ENCODE data around the gene AGL.
A peak's percentile ranks its signal among the peaks of the same experiment; 100 is the strongest.
"Not testable (repeated sequence)": the region's sequence is repeated elsewhere in the genome, so short reads cannot be mapped to it uniquely, and the experiment has no call there.

AGL gene

DNA sequence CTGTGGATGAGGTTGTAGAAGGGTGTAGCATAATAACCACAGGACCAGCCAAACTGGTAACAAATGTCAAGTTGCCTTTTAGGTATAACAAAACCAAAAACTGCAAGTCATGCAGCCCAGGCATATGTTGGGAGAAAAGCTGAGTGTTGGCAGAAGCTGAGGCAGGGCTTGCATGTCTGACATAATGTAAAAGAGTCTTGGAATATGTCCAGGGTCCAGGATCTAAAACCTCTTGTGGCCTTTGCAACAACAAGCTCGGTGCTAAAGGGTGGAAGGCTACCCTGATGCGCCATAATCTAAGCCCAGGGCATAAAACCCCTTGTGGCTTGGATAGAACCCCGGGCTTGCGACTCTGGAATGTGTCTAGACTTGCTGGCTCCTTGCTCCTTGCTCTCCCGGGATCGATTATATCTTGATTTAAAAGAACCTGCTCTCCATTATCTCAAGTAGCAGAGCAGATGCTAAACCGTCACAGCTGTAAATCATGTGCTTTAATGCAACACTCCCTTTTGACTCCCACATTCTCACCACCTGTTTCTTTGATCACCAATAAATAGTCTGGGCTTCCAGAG is 93.1 kb downstream of the AGL start:
- no peak for DNase-seq (ENCODE audit: low read depth in 2 of 2)

- no peak for DNase-seq (ENCODE audit: low read depth in 2 of 2)
These were observed 94.0 kb downstream of the AGL start for GRCh38 chr1:99944192-99944591.

GRCh38 chr1:99945174-99945573 is 95.0 kb downstream of the AGL start:
- no peak for DNase-seq (ENCODE audit: low read depth in 2 of 2)

- no peak for DNase-seq (ENCODE audit: low read depth in 2 of 2)
These were observed 100.3 kb downstream of the AGL start for GRCh38 chr1:99950486-99950885.

DNA sequence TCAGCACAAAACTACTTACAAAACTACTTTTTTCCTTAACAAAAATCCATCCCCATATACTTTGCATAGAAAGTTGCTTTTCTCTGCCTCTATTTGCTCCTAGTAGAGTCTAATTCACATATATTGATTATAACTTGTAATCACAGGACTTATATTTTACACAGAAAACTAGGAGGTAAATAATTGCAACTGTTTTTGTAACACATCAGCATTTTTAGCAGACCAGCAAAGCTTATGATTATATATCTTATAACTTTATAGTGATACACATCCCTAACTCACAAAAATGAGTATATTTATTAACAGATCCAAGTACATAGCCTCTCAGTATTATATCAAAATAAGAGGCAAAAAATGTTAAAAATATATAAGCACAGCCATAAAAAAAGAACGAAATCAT is 102.4 kb downstream of the AGL start:
- DNase-seq (ENCODE audit: low read depth in 2 of 2) = no peak

DNA sequence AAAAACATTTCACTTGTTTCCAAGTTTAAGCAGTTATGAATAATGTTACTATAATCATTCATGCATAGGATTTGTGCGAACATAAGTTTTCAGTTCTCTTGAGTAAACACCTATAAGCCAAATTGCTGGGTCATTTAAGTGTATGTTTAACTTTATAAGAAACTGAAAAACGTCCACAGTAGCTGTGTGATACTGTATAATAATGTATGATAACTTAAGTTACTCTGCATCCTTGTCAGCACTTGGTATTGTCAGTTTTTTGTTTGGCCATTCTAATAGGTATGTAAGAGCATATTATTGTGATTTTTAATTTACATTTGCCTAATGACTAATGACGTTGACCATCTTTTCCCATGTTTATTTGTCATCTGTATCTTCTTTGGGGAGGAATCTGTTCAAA is 105.2 kb downstream of the AGL start:
- DNase-seq (ENCODE audit: low read depth in 2 of 2) = no peak

- no peak for DNase-seq (ENCODE audit: low read depth in 2 of 2)
These were observed 106.6 kb downstream of the AGL start for GRCh38 chr1:99956755-99957154.

DNA sequence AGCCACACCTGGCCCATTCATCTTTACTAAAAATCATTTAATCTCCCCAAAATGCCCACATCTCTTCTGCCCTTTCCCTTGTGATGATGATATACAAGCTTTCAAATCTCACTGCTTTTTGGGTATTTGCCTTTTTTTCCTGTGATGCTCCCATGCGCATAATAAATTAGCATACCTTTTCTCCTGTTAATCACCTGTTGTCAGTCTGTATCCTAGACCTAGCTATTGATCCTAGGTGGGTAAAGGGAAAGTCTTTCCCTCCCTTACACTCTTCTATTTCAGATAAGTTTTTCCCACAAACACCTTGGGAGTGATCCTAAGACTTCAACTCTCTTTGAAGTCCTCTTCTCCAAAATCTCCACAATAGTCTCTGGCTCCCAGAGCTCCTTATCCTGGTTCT is 107.7 kb downstream of the AGL start:
- DNase-seq (ENCODE audit: low read depth in 2 of 2) = no peak

DNA sequence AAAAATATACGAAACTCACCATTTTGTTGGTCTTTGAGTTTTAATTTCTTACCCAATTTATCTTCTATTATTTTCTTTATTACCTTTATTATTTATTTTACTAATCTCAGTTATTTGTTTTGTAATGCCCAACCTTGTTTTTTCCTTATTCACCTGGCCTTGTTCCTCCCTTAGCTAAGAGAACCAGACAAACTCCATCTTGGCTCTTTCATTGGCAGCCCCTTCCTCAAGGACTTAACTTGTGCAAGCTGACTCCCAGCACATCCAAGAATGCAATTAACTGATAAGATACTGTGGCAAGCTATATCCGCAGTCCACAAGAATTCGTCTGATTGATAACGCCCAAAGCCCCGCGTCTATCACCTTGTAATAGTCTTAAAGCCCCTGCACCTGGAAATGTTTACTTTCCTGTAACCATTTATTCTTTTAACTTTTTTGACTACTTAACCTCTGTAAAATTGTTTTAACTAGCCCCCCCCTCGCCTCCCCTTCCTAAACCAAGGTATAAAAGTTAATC is 109.1 kb downstream of the AGL start:
- not testable (repeated sequence) for DNase-seq (ENCODE audit: low read depth in 2 of 2)

DNA sequence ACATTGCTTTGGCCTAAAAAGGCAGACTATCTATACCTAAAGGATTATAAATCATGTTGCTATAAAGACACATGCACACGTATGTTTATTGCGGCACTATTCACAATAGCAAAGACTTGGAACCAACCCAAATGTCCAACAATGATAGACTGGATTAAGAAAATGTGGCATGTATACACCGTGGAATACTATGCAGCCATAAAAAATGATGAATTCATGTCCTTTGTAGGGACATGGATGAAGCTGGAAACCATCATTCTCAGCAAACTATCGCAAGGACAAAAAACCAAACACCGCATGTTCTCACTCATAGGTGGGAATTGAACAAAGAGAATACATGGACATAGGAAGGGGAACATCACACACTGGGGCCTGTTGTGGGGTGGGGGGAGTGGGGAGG is 110.1 kb downstream of the AGL start:
- DNase-seq (ENCODE audit: low read depth in 2 of 2) = not testable (repeated sequence)

DNA sequence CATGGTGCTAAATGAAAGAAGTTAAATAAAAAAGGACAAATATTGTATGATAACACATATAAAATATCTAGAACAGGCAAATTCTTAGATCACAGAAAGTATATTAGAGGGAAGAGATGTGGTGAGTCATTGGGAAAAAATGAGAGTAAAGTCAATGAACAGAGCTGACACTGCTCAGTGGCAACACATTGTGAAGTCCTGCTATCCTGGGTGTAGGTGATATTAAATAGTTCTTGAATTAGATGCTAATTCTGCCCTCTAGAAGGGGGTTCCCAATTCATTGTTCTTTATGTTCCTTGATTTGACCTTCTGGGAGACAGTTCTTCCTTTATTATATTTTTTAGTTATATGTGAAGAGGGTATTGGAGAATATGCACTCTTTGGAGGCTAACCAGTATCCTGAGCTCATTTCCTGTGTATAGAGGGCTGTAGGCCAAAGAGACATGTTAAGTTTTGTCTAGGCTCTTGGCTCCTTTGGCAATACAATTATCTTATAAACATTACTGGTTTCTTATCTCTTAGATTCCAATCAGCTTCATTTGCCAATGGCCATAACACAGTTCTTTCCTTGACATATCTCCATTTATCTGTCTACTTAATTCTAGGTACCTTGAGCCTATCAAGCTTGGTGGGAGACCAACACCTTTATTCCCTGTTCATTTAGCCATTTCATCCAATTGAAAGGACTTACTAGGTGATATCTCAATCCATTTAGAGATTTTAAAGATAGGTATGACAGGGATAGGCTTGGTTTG is 113.1 kb downstream of the AGL start:
- no peak for DNase-seq (ENCODE audit: low read depth in 2 of 2)

GRCh38 chr1:99964806-99965205 is 114.6 kb downstream of the AGL start:
- no peak for DNase-seq (ENCODE audit: low read depth in 2 of 2)

DNA sequence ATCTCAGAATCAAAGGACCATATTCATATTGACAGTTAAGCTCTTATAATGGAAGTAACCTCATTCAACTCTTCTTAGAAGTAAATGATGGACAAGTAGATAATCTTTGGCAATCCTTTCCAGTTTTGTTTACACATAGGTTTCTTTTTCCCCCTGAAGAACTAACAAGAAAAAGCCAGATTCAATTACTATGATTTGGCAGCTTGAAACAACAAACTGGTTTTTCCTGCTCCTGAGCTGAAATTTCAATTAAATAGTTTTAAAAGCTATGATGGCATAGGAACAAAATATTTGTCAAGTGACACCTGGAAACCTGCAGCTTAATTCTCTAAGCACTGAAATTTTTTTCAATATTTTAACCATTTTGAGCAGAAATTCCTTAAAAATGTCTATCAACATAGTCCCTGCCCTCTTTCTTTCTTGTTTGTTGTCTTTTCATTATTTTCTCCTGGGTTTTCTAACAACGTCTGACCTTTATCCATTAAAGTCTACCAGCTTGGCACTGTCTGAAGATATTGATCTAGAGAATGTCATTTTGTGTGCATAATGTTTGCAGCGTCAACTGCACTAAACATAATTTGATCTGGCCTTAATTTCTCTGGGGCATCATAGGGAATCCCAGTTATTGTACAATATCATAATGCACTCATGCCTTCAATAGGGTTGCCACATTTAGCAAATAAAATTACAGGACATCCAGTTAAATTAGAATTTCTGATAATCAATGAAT is 115.7 kb downstream of the AGL start:
- no peak for DNase-seq (ENCODE audit: low read depth in 2 of 2)

DNA sequence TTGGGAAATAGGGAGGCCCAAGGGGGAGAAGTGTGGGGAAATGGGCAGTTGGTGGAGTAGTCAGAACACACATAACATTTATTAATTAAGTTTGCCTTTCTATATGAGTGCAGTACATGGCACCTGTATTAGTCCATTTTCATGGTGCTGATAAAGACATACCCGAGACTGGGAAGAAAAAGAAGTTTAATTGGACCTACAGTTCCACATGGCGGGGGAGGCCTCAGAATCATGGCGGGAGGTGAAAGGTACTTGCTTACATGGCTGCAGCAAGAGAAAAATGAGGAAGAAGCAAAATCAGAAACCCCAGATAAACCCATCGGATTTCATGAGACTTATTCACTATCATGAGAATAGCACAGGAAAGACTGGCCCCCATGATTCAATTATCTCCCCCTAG is 118.1 kb downstream of the AGL start:
- DNase-seq (ENCODE audit: low read depth in 2 of 2) = no peak

- no peak for DNase-seq (ENCODE audit: low read depth in 2 of 2)
These were observed 119.1 kb downstream of the AGL start for GRCh38 chr1:99969260-99969728.

DNA sequence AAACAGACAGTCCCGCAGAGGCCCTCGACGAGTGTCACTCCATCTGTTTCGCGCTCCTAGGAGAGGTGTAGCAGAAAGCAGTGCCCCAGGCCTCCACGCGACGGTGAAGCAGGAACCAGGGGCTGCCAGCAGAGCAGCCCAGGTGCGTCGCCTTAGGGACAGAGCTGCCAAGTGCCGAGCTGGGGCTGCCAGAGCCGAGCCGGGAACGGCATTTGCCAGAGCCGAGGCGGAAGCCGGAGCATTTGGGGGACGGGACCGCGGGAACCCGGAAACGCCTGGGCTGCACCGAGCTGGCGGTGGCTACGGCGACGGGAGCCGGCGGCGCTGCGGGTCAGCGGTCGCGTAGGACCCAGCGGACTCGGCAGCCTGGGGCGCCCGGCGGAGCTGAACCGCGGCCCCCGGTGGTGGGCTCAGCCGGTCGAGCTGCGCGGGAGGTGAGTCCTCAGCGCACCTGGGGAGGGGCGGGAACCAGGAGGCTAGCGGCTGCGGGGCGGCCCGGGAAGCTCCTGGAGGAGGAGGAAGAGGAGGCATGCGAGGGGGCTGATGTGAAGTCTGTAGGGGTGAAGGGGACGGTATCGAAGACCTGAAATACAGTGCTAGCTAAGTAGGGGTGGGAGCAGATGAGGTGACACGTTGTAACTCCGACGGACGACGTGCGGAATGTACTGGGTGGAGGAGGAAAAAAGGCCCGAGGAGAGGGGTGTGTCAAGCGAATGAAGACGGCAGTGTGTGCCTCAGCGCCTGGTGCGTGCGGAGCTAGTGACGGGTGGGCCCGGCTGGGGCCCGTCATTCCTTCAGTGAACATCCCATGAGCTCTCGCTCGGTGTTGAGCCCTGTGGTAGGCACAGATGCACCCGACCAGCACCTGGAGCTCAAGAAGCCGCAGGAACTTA is 119.8 kb downstream of the AGL start, which contains the start of gene SLC35A3:
TSS of gene SLC35A3 (plus strand) at position 268 of the 893 bp plus-strand sequence. CDS start 23,559 bp downstream, outside the sequence.
- peak; percentile 74 to 76 for DNase-seq (ENCODE audit: low read depth in 2 of 2)

GRCh38 chr1:99970713-99971255 is 120.6 kb downstream of the AGL start:
- no peak for DNase-seq (ENCODE audit: low read depth in 2 of 2)

DNA sequence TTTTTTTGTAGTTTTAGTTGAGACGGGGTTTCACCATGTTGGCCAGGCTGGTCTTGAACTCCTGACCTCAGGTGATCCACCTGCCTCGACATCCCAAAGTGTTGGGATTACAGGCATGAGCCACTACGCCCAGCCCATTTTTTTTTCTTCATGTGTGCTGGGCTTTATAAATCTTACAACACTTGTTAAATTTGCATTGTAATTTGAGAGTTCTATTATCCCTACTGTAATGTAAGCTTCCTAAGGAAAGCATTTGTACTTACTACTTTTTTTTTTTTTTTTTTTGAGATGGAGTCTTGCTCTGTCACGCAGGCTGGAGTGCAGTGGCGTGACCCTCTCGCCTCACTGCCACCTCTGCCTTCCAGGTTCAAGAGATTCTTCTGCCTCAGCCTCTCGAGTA is 121.9 kb downstream of the AGL start:
- not testable (repeated sequence) for DNase-seq (ENCODE audit: low read depth in 2 of 2)
